SK-N-SH (cell line): ENCODE measurements around the gene MAP3K6. TPM values are rescaled to one million over a fixed set of nuclear protein-coding genes. Genes with fewer than 3 reads are reported as not detected.

ENCODE experiments used
- CTCF ChIA-PET: fragments of 300-600, 350-600 bp; formaldehyde crosslinking; extraction: SDS; loops from one replicate; lab custom pipeline; 2021; lab: Yijun Ruan, JAX
- POLR2A ChIA-PET: fragments of 350-600 bp; sonication (Branson Sonifier 250); formaldehyde crosslinking; extraction: SDS; loops from one replicate; lab custom pipeline; 2020; ENCODE audit warnings: antibody characterized with exemption, inconsistent platforms; lab: Yijun Ruan, JAX
- DNase-seq: peaks from one replicate; pipeline ENCODE4 v3.0.0; 2012
- H2AFZ ChIP-seq: fragments of 200-600 bp; sonication (generic); 2 replicates; pipeline ENCODE4 v1.8.1; 2016; ENCODE audit warnings: antibody characterized with exemption, mild to moderate bottlenecking, low read depth
- H3F3A ChIP-seq: fragments of 200-600 bp; sonication (generic); replicated peaks from 2 replicates; pipeline ENCODE3; 2016; ENCODE audit warnings: antibody characterized with exemption, mild to moderate bottlenecking; ENCODE audit not compliant: insufficient read depth
- H3K27ac ChIP-seq, 2 experiments: fragments of 200-500 bp in 1 of 2; fragments of 200-600 bp in 1 of 2; sonication (Bioruptor generic) in 1 of 2; sonication (generic), shearing (Covaris generic) in 1 of 2; 2 replicates each; pipeline versions ENCODE4 v1.5.1 to v1.6.1; 2014 to 2016; ENCODE audit warnings: low read depth in 2 of 2, inconsistent platforms in 1 of 2, low read length in 1 of 2, mild to moderate bottlenecking in 1 of 2, mixed read lengths in 1 of 2
- H3K27me3 ChIP-seq: fragments of 200-600 bp; sonication (generic), shearing (Covaris generic); 2 replicates; pipeline ENCODE4 v1.6.1; 2016; ENCODE audit warnings: mixed run types; ENCODE audit not compliant: insufficient read depth
- H3K36me3 ChIP-seq, 2 experiments: fragments of 200-500 bp in 1 of 2; fragments of 200-600 bp in 1 of 2; sonication (Bioruptor generic) in 1 of 2; sonication (generic) in 1 of 2; replicated peaks in 1 of 2; 2 replicates each; pipeline versions ENCODE3 to v1.5.1; 2014 to 2016; ENCODE audit warnings: low read length in 1 of 2, mild to moderate bottlenecking in 1 of 2; ENCODE audit not compliant: insufficient read depth in 2 of 2, control insufficient read depth in 1 of 2
- H3K4me1 ChIP-seq, 2 experiments: fragments of 200-500 bp in 1 of 2; fragments of 200-600 bp in 1 of 2; sonication (Bioruptor generic) in 1 of 2; sonication (generic), shearing (Covaris generic) in 1 of 2; 2 replicates each; pipeline versions ENCODE4 v1.5.1 to v1.6.1; 2014 to 2016; ENCODE audit warnings: low read depth in 1 of 2, low read length in 1 of 2, mixed run types in 1 of 2; ENCODE audit not compliant: insufficient read depth in 2 of 2, control insufficient read depth in 1 of 2
- H3K4me2 ChIP-seq: fragments of 200-600 bp; sonication (generic), shearing (Covaris generic); 2 replicates; pipeline ENCODE4 v1.6.1; 2017; ENCODE audit warnings: mixed run types
- H3K4me3 ChIP-seq, 2 experiments: fragments of 200-500 bp in 1 of 2; fragments of 200-600 bp in 1 of 2; sonication (Bioruptor generic) in 1 of 2; sonication (generic), shearing (Covaris generic) in 1 of 2; 2 replicates each; pipeline versions ENCODE4 v1.5.1 to v1.8.1; 2014 to 2016; ENCODE audit warnings: low read depth in 2 of 2, inconsistent platforms in 1 of 2, low read length in 1 of 2, mild to moderate bottlenecking in 1 of 2, mixed read lengths in 1 of 2, moderate library complexity in 1 of 2
- H3K79me2 ChIP-seq: fragments of 200-600 bp; sonication (generic); 2 replicates; pipeline ENCODE4 v1.8.1; 2017; ENCODE audit warnings: mild to moderate bottlenecking; ENCODE audit not compliant: insufficient read depth
- H3K9ac ChIP-seq: fragments of 200-600 bp; sonication (generic); 2 replicates; pipeline ENCODE4 v1.6.1; 2017; ENCODE audit warnings: mixed run types
- H3K9me2 ChIP-seq: fragments of 200-600 bp; sonication (generic); 2 replicates; pipeline ENCODE4 v1.6.1; 2017; ENCODE audit warnings: mixed run types
- H3K9me3 ChIP-seq: fragments of 200-600 bp; sonication (generic); 2 replicates; pipeline ENCODE4 v1.6.1; 2017; ENCODE audit warnings: mixed run types, mild to moderate bottlenecking, moderate library complexity
- H4K20me1 ChIP-seq: fragments of 200-600 bp; sonication (generic); 2 replicates; pipeline ENCODE4 v1.6.1; 2017; ENCODE audit warnings: mild to moderate bottlenecking, mixed run types; ENCODE audit not compliant: insufficient read depth
- ELF1 ChIP-seq: IDR thresholded peaks from 2 replicates; pipeline ENCODE4 v1.4.0; 2012
- GABPA ChIP-seq: IDR thresholded peaks from 2 replicates; pipeline ENCODE4 v1.4.0; 2012; ENCODE audit warnings: low read depth, mild to moderate bottlenecking
- MXI1 ChIP-seq: IDR thresholded peaks from 2 replicates; pipeline ENCODE4 v1.6.1; 2012; ENCODE audit warnings: mild to moderate bottlenecking, low read depth, low read length, improper control_type of control experiment
- NRF1 ChIP-seq: IDR thresholded peaks from 2 replicates; pipeline ENCODE4 v1.6.1; 2012; ENCODE audit warnings: low read depth, mild to moderate bottlenecking, low read length
- SIN3A ChIP-seq: IDR thresholded peaks from 2 replicates; pipeline ENCODE4 v1.6.1; 2012; ENCODE audit warnings: low read depth, mild to moderate bottlenecking, low read length, moderate library complexity, borderline replicate concordance
- TEAD4 ChIP-seq: IDR thresholded peaks from 2 replicates; pipeline ENCODE4 v1.4.0; 2012; ENCODE audit warnings: mild to moderate bottlenecking, borderline replicate concordance; ENCODE audit not compliant: insufficient read depth
- WGBS: methylation state at CpG from one replicate; pipeline ENCODE4 v1.1.6; 2017; ENCODE audit warnings: low lambda C conversion rate; 5-methylcytosine and 5-hydroxymethylcytosine counted together
- polyA plus RNA-seq, 3 experiments: library from polyadenylated mRNA; depleted of rRNA; stranded (reverse); fragments of >200 nt; gene quantifications; 2 replicates each; pipeline ENCODE4 v1.2.3, GENCODE V29; 2012

The MAP3K6 gene
- polyA plus RNA-seq, 1 of the 3 experiments (the other 2 are of a cell fraction): 17.3 TPM

- H3F3A ChIP-seq: peaks cover 12% of the 10 kb centered on the region
- H3K27me3 ChIP-seq: no peaks in the 10 kb centered on the region; the same call in 1 of the 2 replicates
- ChIA-PET POLR2A (interaction anchor here (0.6 to 2.1 kb wide), 4 partner anchors 29 to 99 kb away, joined by 3 to 14 read pairs (median 4); partner anchors contain the start of gene MAP3K6), CTCF (interaction anchor here (0.7 to 20.0 kb wide), 44 partner anchors 8 to 350 kb away, joined by 3 to 731 read pairs (median 5); partner anchors contain the start of genes AHDC1, MAP3K6 and SYTL1)
- H3K9me2 ChIP-seq: no peaks in the 10 kb centered on the region
- no peak overlapping the region for H3K9ac ChIP-seq
- TF ChIP-seq MXI1: no peak
- TF ChIP-seq SIN3A: no peak
- TF ChIP-seq NRF1: no peak
- TF ChIP-seq GABPA: no peak
- H3K79me2 ChIP-seq: peaks cover 11% of the 10 kb centered on the region; the same call in 1 of the 2 replicates
- no peaks in the 10 kb centered on the region for H4K20me1 ChIP-seq
- no peaks in the 10 kb centered on the region for H3K9me3 ChIP-seq
- H3K4me2 ChIP-seq: no peak overlapping the region
- peaks cover 0 to 28% of the 10 kb centered on the region in 2 experiments; a peak in 2 of 4 replicates for H3K4me1 ChIP-seq
- peak overlapping the region in 1 of 2 experiments; percentile 15; a peak in 1 of 4 replicates for H3K27ac ChIP-seq
- H3K36me3 ChIP-seq: no peaks in the 10 kb centered on the region
- no peak for DNase-seq
- no peak overlapping the region for H2AFZ ChIP-seq
- WGBS: 86% methylated on average over 1 of the region's 1 CpG
- H3K4me3 ChIP-seq: no peak overlapping the region
Measured at GRCh38 chr1:27394925-27395324, 28.2 kb upstream of the MAP3K6 start.

GRCh38 chr1:27394282-27394658 is 27.5 kb upstream of the MAP3K6 start:
- H3K27ac ChIP-seq: 0 out of 4 replicates have a peak overlapping the region, but pooled peaks of 1 of the 2 experiments have one; percentile 15
- H3K4me3 ChIP-seq: no peak overlapping the region
- TF ChIP-seq TEAD4: no peak
- H2AFZ ChIP-seq: no peak overlapping the region
- peaks cover 11% of the 10 kb centered on the region; the same call in 1 of the 2 replicates for H3K79me2 ChIP-seq
- H3K27me3 ChIP-seq: no peaks in the 10 kb centered on the region; the same call in 1 of the 2 replicates
- CTCF ChIA-PET: interaction anchor here (0.7 to 20.0 kb wide), 38 partner anchors 8 to 350 kb away, joined by 3 to 731 read pairs (median 6); partner anchors contain the start of genes AHDC1, MAP3K6 and SYTL1
- H3F3A ChIP-seq: peaks cover 12% of the 10 kb centered on the region
- 97% methylated on average over 9 of the region's 9 CpGs for WGBS
- no peaks in the 10 kb centered on the region for H3K36me3 ChIP-seq
- H3K9ac ChIP-seq: no peak overlapping the region
- no peaks in the 10 kb centered on the region for H3K9me2 ChIP-seq
- H3K4me2 ChIP-seq: no peak overlapping the region
- peaks cover 0 to 28% of the 10 kb centered on the region in 2 experiments; a peak in 2 of 4 replicates for H3K4me1 ChIP-seq
- H3K9me3 ChIP-seq: no peaks in the 10 kb centered on the region
- H4K20me1 ChIP-seq: no peaks in the 10 kb centered on the region
- POLR2A ChIA-PET: interaction anchor here (1.1 to 2.1 kb wide), 3 partner anchors 28 to 278 kb away, joined by 3 to 14 read pairs (median 5); partner anchors contain the start of genes IFI6 and MAP3K6
- no peak for DNase-seq

GRCh38 chr1:27393641-27394281 is 27.0 kb upstream of the MAP3K6 start:
- Histone ChIP-seq H3K79me2 (peaks cover 11% of the 10 kb centered on the region; the same call in 1 of the 2 replicates), H3K9me3 (no peaks in the 10 kb centered on the region), H3K4me3 (no peak overlapping the region; a peak in 1 of 4 replicates), H3K27me3 (no peaks in the 10 kb centered on the region; the same call in 1 of the 2 replicates), H3K9me2 (no peaks in the 10 kb centered on the region), H3K36me3 (no peaks in the 10 kb centered on the region), H3K27ac (no peak overlapping the region; a peak in 1 of 4 replicates), H4K20me1 (no peaks in the 10 kb centered on the region), H3K4me2 (peak overlapping the region; percentile 100), H2AFZ (no peak overlapping the region), H3K9ac (peak overlapping the region; percentile 95), H3F3A (peaks cover 9% of the 10 kb centered on the region), H3K4me1 (peaks cover 0 to 28% of the 10 kb centered on the region in 2 experiments; a peak in 2 of 4 replicates)
- 94% methylated on average over 8 of the region's 18 CpGs for whole genome bisulfite sequencing
- ChIA-PET CTCF (interaction anchor here (0.6 to 20.0 kb wide), 18 partner anchors 22 to 291 kb away, joined by 3 to 731 read pairs (median 4); partner anchors contain the start of genes AHDC1 and MAP3K6), POLR2A (interaction anchor here (1.1 kb wide), 1 partner anchor 278 kb away, joined by 3 read pairs; the partner anchor contains the start of gene IFI6)
- TF ChIP-seq MXI1 (no peak), ELF1 (no peak)
- no peak for DNase-seq
